Fibroblast of mammary gland (primary cell): ENCODE results near the gene PDHB.

Experiments used
- DNase-seq: peaks from one replicate; pipeline ENCODE4 v3.0.0-alpha.2; 2010; ENCODE audit warnings: low read depth
- H3K4me3 ChIP-seq: 2 replicates; pipeline ENCODE4 v1.5.1; 2011; ENCODE audit warnings: low read depth, mild to moderate bottlenecking, low read length, moderate library complexity; ENCODE audit not compliant: control insufficient read depth
- TF ChIP-seq, protein P1 (sequence below): conservative IDR thresholded peaks from 2 replicates; pipeline ENCODE4 v1.5.1; 2011; ENCODE audit warnings: low read depth, low read length, inconsistent platforms; ENCODE audit not compliant: control insufficient read depth, insufficient read depth

PDHB gene

GRCh38 chr3:58433400-58434167, at the start of gene PDHB:
PDHB (minus strand) TSS chr3:58433832; CDS start chr3:58433809, 23 bp downstream.
- TF ChIP-seq, protein P1, sequence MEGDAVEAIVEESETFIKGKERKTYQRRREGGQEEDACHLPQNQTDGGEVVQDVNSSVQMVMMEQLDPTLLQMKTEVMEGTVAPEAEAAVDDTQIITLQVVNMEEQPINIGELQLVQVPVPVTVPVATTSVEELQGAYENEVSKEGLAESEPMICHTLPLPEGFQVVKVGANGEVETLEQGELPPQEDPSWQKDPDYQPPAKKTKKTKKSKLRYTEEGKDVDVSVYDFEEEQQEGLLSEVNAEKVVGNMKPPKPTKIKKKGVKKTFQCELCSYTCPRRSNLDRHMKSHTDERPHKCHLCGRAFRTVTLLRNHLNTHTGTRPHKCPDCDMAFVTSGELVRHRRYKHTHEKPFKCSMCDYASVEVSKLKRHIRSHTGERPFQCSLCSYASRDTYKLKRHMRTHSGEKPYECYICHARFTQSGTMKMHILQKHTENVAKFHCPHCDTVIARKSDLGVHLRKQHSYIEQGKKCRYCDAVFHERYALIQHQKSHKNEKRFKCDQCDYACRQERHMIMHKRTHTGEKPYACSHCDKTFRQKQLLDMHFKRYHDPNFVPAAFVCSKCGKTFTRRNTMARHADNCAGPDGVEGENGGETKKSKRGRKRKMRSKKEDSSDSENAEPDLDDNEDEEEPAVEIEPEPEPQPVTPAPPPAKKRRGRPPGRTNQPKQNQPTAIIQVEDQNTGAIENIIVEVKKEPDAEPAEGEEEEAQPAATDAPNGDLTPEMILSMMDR, result no peak

GRCh38 chr3:58482917-58483636, 49.4 kb upstream of the PDHB start:
- TF ChIP-seq, protein P1, result no peak
- no peak for DNase-seq
- no peak overlapping the region for H3K4me3 ChIP-seq

More at GRCh38 chr3:58433400-58434167, at the start of gene PDHB:
- DNase-seq, result peak; percentile 82
- H3K4me3 ChIP-seq, result peak within 1 kb of the TSS; percentile 70

GRCh38 chr3:58480309-58480708, 46.7 kb upstream of the PDHB start:
- TF ChIP-seq, protein P1, result no peak
- DNase-seq, result no peak

GRCh38 chr3:58478781-58479180, 45.1 kb upstream of the PDHB start:
- no peak overlapping the region for H3K4me3 ChIP-seq
- DNase-seq, result no peak
- TF ChIP-seq, protein P1, result no peak

More at GRCh38 chr3:58480309-58480708, 46.7 kb upstream of the PDHB start:
- no peak overlapping the region for H3K4me3 ChIP-seq

DNA sequence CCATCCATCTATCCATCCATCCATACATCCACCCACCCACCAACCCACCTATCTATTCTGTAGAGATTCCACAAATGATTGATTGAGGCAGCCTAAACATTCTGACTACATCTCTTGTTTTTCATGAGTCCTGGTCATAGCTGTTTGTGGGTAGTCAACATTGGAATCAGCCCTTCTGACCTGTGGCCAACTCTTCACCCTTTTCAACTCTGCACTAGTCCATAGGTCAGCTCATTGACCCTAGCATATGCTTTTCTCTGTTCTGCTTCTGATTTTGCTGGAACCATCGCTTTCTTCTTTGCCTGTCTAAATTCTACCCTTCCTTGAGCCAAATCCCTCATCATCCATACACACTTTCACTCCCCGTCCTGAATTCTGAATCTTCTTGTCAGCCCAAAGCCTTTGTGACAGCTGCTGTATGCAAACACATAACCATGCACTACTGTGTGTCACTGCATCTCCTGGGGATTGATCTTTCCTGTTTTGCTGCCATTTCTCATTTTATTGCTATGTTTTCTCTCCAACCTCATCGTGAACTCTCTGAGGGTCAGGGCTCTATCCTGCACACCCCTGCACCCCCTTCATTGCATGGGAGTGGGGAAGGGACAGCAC, 41.4 kb upstream of the PDHB start:
- H3K4me3 ChIP-seq, result no peak overlapping the region
- TF ChIP-seq, protein P1, result no peak
- no peak for DNase-seq

DNA sequence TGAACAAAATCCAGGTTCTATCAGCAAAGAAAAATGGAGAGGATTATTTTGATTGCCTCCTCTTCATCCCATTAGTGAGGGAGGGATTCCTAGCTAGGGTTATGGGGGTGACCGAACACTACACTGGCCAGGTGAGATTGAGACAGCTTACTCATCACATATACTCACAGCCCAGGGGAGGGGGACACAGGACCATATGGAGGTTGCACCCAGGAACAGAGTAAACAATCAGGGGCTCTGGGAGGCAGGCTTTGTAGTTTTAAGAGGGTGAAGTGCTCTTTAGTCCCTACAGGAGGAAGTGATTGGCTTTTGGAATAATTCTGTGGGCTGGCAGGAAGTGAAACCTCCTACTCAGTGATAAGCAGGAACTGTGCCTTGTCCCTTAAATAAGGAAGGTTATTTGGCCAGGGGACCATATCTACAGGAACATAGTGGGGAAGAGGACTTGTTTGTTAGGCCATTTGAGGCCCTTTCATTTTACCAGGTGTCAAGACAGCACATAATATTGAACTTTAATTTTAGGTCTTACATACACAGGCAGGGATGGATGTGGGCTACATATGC, 40.8 kb upstream of the PDHB start:
- TF ChIP-seq, protein P1, result no peak
- no peak overlapping the region for H3K4me3 ChIP-seq
- DNase-seq, result no peak
